Urothelium cell line (cell line): ENCODE results near the gene NDUFB2.
"Not testable (repeated sequence)": the region's sequence is repeated elsewhere in the genome, so short reads cannot be mapped to it uniquely, and the experiment has no call there.

ENCODE experiments used
- DNase-seq: peaks from one replicate; pipeline ENCODE4 v3.0.0; 2011; ENCODE audit warnings: low spot score, mixed read lengths
- FAIRE-seq: peaks from 2 replicates; lab custom pipeline; 2011; peaks lifted over from hg19 to GRCh38; lab: Jason Lieb, UNC

Gene NDUFB2

GRCh38 chr7:140732416-140732815 lies 35.9 kb downstream of the NDUFB2 start:
- FAIRE-seq (no peak), DNase-seq (no peak)

- no peak for DNase-seq
- no peak for FAIRE-seq
Observed at GRCh38 chr7:140734096-140734495, 37.6 kb downstream of the NDUFB2 start.

- FAIRE-seq: no peak
- DNase-seq: no peak
Observed at GRCh38 chr7:140734729-140735128, 38.2 kb downstream of the NDUFB2 start.

- no peak for DNase-seq
- FAIRE-seq: no peak
Observed at GRCh38 chr7:140738280-140738679, 41.8 kb downstream of the NDUFB2 start.

- not testable (repeated sequence) for DNase-seq, FAIRE-seq
Observed at GRCh38 chr7:140743255-140743654, 46.7 kb downstream of the NDUFB2 start.

- FAIRE-seq: no peak
Observed at GRCh38 chr7:140744005-140744404, 47.5 kb downstream of the NDUFB2 start.

GRCh38 chr7:140745266-140746058 lies 49.0 kb downstream of the NDUFB2 start:
- FAIRE-seq: no peak
- no peak for DNase-seq

More at GRCh38 chr7:140744005-140744404, 47.5 kb downstream of the NDUFB2 start:
- DNase-seq: no peak

GRCh38 chr7:140746751-140747150 lies 50.2 kb downstream of the NDUFB2 start:
- FAIRE-seq (no peak), DNase-seq (no peak)

- FAIRE-seq (no peak), DNase-seq (no peak)
Observed at GRCh38 chr7:140752533-140752932, 56.0 kb downstream of the NDUFB2 start.

GRCh38 chr7:140754506-140754905 lies 58.0 kb downstream of the NDUFB2 start:
- FAIRE-seq (no peak), DNase-seq (no peak)
